Measurements from ENCODE around the gene EHF. TPM values are rescaled to one million over a fixed set of nuclear protein-coding genes. Genes with fewer than 3 reads are reported as not detected.
A peak's percentile ranks its signal among the peaks of the same experiment; 100 is the strongest.

Gene EHF
- total and polyA plus RNA-seq, 2 of the 13 experiments (the other 11 are each of a cell fraction or from before 2014, with no cell fraction given): 0.04 to 0.46 TPM

DNA sequence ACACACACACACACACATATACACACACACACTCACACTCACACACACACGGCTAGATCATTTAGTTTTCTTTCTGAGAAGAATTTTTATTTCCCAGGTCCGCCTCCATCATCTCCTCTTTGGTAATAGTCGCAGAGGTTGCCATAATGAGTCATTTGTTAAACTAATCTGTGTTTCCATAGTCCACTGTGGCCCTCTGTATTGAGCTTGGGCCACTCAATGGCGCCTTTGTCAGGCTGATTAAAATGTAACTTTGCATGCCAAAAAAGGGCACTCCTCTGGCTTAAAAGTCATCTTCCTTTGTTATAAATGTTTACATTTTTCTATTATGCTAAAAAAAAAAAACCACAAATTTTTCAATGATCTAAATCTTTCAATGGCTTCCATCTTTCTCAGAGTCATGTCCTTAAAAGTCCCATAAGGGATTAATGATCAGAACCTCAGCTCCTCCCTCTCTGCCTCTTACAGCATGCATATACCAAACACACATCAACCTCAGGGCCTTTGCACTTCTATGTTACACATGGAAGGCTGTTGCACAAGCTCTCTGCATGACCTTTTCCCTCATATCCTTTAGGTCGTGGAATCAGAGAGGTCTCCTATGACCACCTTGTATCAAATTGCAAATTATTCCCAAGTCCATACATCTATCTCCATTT, 35.3 kb downstream of the EHF start (continued):
- TF ChIP-seq HMG20B (CRISPR knock-in tag; conservative IDR thresholded peaks at IDR 0.05) (0 out of 2 replicates have a peak, but pooled peaks have one; percentile 10), ZNF878 (CRISPR knock-in tag; IDR thresholded peaks at IDR 0.05) (no peak), NFIC (IDR thresholded peaks at IDR 0.05; ENCODE audit: low read length) (peak; percentile 40; the same call in 1 of the 2 replicates), ZC3H4 (CRISPR knock-in tag; IDR thresholded peaks at IDR 0.05; ENCODE audit: borderline replicate concordance) (no peak), MTERF4 (CRISPR knock-in tag; IDR thresholded peaks at IDR 0.05) (no peak), PITX1 (CRISPR knock-in tag; IDR thresholded peaks at IDR 0.05) (peak; percentile 63), ZFP62 (CRISPR knock-in tag; IDR thresholded peaks at IDR 0.05) (no peak), FOXC1 (CRISPR knock-in tag; IDR thresholded peaks at IDR 0.05; ENCODE audit: borderline replicate concordance) (no peak), ARNTL (CRISPR knock-in tag; IDR thresholded peaks at IDR 0.05) (no peak), ASH2L (IDR thresholded peaks at IDR 0.05; ENCODE audit: insufficient read length, low read depth, low read length) (peak; percentile 70), ZNF720 (CRISPR knock-in tag; IDR thresholded peaks at IDR 0.05) (no peak), SIX4 (CRISPR knock-in tag; IDR thresholded peaks at IDR 0.05) (no peak), SNRNP70 (IDR thresholded peaks at IDR 0.05; ENCODE audit: low read depth, low read length) (no peak), PHF5A (CRISPR knock-in tag; IDR thresholded peaks at IDR 0.05; ENCODE audit: low read depth, unreplicated experiment) (peak; percentile 55), ZNF629 (CRISPR knock-in tag; conservative IDR thresholded peaks at IDR 0.05) (no peak), IRX3 (CRISPR knock-in tag; IDR thresholded peaks at IDR 0.05; ENCODE audit: borderline replicate concordance, low read depth) (no peak), HNF4A (CRISPR knock-in tag; IDR thresholded peaks at IDR 0.05) (peak; percentile 58; the same call in 1 of the 2 replicates), TARDBP (CRISPR knock-in tag; IDR thresholded peaks at IDR 0.05) (0 out of 2 replicates have a peak, but pooled peaks have one; percentile 26), BRD4 (CRISPR knock-in tag; IDR thresholded peaks at IDR 0.05) (no peak), ZKSCAN8 (CRISPR knock-in tag; IDR thresholded peaks at IDR 0.05; ENCODE audit: borderline replicate concordance) (peak; percentile 69; the same call in 1 of the 2 replicates)
- TF ChIP-seq, protein P1, sequence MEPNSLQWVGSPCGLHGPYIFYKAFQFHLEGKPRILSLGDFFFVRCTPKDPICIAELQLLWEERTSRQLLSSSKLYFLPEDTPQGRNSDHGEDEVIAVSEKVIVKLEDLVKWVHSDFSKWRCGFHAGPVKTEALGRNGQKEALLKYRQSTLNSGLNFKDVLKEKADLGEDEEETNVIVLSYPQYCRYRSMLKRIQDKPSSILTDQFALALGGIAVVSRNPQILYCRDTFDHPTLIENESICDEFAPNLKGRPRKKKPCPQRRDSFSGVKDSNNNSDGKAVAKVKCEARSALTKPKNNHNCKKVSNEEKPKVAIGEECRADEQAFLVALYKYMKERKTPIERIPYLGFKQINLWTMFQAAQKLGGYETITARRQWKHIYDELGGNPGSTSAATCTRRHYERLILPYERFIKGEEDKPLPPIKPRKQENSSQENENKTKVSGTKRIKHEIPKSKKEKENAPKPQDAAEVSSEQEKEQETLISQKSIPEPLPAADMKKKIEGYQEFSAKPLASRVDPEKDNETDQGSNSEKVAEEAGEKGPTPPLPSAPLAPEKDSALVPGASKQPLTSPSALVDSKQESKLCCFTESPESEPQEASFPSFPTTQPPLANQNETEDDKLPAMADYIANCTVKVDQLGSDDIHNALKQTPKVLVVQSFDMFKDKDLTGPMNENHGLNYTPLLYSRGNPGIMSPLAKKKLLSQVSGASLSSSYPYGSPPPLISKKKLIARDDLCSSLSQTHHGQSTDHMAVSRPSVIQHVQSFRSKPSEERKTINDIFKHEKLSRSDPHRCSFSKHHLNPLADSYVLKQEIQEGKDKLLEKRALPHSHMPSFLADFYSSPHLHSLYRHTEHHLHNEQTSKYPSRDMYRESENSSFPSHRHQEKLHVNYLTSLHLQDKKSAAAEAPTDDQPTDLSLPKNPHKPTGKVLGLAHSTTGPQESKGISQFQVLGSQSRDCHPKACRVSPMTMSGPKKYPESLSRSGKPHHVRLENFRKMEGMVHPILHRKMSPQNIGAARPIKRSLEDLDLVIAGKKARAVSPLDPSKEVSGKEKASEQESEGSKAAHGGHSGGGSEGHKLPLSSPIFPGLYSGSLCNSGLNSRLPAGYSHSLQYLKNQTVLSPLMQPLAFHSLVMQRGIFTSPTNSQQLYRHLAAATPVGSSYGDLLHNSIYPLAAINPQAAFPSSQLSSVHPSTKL (CRISPR knock-in tag; IDR thresholded peaks at IDR 0.05): peak; percentile 51
- TF ChIP-seq, protein P2, sequence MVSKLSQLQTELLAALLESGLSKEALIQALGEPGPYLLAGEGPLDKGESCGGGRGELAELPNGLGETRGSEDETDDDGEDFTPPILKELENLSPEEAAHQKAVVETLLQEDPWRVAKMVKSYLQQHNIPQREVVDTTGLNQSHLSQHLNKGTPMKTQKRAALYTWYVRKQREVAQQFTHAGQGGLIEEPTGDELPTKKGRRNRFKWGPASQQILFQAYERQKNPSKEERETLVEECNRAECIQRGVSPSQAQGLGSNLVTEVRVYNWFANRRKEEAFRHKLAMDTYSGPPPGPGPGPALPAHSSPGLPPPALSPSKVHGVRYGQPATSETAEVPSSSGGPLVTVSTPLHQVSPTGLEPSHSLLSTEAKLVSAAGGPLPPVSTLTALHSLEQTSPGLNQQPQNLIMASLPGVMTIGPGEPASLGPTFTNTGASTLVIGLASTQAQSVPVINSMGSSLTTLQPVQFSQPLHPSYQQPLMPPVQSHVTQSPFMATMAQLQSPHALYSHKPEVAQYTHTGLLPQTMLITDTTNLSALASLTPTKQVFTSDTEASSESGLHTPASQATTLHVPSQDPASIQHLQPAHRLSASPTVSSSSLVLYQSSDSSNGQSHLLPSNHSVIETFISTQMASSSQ (IDR thresholded peaks at IDR 0.05; ENCODE audit: low read depth): peak; percentile 85
- TF ChIP-seq, protein P2 (CRISPR knock-in tag; IDR thresholded peaks at IDR 0.05; ENCODE audit: borderline replicate concordance): peak; percentile 81; the same call in 1 of the 2 replicates

Measured in HepG2 (cell line).